NK-92 treated with Interleukin-12 subunit alpha and Interleukin-12 subunit beta, amount 100 ng/mL, for 24 hours (cell line): ENCODE data around the gene DNAJC5G.
"Not testable (repeated sequence)": the region's sequence is repeated elsewhere in the genome, so short reads cannot be mapped to it uniquely, and the experiment has no call there.

Source experiments
- DNase-seq: peaks from one replicate; lab custom pipeline; 2025; lab: John Stamatoyannopoulos, UW

The DNAJC5G gene

GRCh38 chr2:27309651-27310050 lies 34.4 kb downstream of the DNAJC5G start:
- no peak for DNase-seq

GRCh38 chr2:27312152-27312551 lies 36.9 kb downstream of the DNAJC5G start:
- no peak for DNase-seq

DNA sequence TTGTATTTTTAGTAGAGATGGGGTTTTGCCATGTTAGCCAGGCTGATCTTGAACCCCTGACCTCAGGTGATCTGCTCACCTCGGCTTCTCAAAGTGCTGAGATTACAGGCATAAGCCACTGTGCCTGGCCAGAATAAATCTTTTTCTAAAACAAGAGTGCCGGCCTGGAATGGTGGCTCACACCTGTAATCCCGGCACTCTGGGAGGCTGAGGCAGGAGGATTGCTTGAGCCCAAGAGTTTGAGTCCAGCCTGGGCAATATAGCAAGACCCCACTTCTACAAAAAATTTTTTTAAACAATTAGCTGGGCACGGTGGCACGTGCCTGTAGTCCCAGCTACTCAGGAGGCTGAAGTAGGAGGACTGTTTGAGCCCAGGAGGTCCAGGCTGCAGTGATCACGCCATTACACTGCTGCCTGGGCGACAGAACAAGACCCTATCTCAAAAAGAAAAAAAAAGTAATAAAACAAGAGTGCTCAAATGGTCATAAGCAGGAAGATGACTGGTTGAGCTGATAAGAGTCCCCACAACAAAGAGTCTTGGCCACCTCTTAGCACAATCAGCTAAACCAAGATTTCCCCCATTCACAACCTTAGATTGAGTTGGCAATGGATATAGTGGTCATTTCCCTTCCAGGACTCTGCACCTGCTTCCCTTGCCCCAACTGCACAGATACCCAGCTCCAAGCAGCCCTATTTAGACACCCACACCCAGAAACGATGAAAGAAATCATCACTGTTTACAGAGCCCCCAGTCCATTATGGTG lies 38.8 kb downstream of the DNAJC5G start:
- no peak for DNase-seq

DNA sequence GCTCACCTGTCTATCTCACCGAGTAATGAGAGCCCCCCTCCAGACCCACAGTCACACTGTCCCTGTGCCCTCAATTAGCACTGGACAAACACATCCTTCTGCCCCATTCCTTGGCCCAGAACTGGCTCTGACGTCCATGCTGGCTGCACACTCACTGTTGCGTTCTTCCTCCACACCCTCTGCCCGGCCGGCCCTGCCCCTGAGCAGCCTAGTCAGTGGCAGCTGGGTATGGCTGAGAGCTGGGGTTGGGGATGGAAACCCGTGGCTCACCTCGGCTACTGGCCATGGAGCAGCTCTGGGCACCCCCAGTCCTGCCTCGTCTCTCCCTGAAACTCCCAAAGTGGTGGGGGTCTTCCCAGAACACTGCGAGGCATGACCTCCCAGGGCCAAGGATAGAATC lies 39.5 kb downstream of the DNAJC5G start:
- no peak for DNase-seq

DNA sequence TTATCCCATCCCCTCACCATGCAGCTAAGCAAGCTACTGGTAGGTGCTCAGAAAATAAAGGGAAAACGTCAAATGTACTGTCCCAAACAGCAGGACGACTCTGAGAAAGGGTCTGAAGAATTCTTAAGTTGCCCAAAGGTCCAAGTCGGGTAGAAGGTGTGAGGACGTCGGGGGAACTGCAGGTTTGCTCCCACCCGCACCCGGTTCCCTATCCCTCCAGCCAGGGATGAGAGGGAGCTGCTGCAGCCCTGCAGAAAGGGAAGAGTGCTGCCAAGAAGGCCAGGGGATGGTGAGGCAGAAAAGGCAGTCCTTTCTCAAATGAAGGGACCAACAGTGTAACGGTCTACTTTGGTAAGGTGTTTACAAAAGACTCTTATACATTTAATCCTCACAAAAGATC lies 39.9 kb downstream of the DNAJC5G start:
- DNase-seq, result no peak

- DNase-seq, result no peak
Measured at GRCh38 chr2:27316655-27317412, 41.6 kb downstream of the DNAJC5G start.

- not testable (repeated sequence) for DNase-seq
Measured at GRCh38 chr2:27319839-27320238, 44.6 kb downstream of the DNAJC5G start.

DNA sequence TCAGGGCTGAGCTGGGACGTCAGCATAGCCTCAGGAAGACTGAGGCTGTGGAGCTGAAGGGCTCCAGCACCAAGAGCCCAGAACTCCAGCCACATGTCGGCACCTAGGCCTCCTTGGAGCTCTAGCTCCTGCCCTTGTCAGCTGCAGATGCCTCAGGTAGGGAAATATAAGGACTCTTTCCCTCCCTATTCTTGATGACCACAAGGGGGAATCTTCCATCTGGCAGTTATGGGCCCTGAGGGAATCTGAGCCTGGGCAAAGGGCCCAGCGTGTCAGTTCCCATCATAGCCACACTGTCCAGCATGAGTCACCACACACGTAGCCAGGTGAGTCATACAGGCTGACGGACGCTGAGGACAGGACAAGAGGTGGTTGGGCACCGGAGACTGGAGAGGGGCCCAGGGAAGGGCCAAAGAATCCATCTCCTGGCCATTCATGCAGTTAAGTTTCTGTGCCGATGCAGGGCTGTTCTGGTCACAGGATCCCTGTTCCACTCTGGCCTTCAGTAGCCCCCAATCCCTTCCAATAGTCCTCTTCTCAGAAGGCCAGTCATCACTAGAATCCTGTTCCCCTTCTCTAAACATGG lies 45.8 kb downstream of the DNAJC5G start:
- DNase-seq, result no peak

DNA sequence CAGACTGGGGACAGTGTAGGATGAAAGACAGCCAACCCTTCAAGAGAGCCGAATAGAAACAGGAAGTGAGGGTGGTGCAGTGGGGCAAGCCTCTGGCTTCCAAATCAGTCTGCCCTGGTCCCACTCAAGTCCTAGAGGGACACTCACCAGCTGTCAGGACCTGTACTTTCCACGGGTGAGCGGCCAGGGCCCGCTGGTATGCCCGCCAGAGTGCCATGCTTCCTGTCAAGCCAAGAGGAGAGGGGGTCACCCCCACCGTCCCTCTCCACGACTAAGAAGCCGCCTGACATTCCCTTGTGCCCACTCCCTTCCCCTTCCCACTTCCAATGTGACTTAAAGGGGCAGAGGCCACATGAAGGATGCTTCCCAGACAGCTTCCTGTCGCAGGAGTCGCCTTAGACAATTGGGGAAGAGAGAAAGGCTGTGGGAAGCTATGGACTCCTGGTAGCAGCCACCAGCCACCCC lies 47.1 kb downstream of the DNAJC5G start:
- DNase-seq, result no peak

GRCh38 chr2:27322766-27323595 lies 47.7 kb downstream of the DNAJC5G start, which contains the start of gene MPV17:
Gene MPV17, minus strand, starts transcription at chr2:27323097. Its CDS starts 580 bp downstream, at chr2:27322517.
- DNase-seq, result peak; percentile 70

DNA sequence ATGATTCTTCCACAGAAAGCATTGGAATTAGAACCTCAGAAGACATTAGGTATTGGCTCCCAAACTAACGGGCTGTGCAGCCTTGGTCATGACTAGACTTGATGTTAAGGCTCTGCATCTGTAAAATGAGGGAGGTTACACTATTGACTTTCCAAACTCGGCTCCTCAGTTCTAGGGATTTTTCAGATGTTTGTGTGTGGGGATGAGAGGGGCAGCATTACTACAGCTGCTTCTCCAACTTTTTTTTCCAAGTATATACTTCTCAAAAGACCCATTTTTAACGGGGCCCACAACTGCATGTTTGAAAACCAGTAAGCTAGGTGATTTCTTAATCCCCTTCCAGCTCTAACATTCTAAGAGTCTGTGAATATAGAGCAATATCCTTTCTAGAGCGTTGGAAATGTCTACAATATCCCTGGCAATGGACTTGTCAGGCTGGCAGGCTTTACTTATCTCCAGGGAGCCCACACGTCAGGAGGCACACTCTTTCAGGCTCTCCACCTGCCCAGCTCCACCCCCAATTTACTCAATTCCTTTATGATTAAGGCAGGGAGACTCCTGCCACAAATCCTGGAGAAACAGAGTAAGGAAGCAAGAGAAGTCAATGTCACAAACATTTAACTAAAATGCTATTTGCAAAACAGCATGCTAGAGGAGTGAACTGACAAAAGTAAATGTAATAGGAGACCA lies 48.5 kb downstream of the DNAJC5G start:
- no peak for DNase-seq

DNA sequence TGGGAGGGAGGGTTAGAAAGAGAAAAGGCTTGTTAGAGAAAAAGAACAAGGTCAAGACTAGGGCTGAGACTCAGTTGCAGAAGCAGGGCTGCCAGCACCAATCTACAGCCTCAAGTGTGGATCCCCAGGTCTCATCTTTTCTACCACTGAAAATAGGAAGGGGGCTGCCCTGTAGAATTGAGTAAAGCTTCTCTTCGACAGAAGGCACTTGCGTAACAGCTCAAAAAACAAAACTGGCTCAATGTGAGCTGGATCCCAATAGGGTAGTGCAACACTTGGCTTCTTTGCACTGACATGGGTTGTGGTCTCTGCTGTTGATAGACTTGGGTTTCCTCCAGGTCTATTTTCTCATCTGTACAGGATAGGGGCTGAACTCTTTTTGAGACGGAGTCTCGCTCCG lies 49.5 kb downstream of the DNAJC5G start:
- DNase-seq, result no peak
